ENCODE results near the gene FXYD3. TPM values are rescaled to one million over a fixed set of nuclear protein-coding genes. Genes with fewer than 3 reads are reported as not detected.

Gene FXYD3
- total RNA-seq, 6 donors from 2014 or later, result 94.3 to 236 (median 195) TPM

GRCh38 chr19:35133826-35134225, 18.2 kb downstream of the FXYD3 start:
- Histone ChIP-seq H3K36me3 (no peaks in the 10 kb centered on the region), H3K4me3 (peak overlapping the region in 2 of 4 donors; percentile 24 to 32), H3K4me1 (peaks cover 3 to 12% (median 7%) of the 10 kb centered on the region in 4 donors), H3K27me3 (no peaks in the 10 kb centered on the region), H3K9me3 (no peaks in the 10 kb centered on the region), H3K27ac (peak overlapping the region in 2 of 4 donors; percentile 39 to 87)
- TF ChIP-seq CTCF (IDR thresholded peaks at IDR 0.05), result no peak
- TF ChIP-seq POLR2A (IDR thresholded peaks at IDR 0.05), result no peak
- TF ChIP-seq POLR2AphosphoS5 (IDR thresholded peaks at IDR 0.05), result no peak
- no peak for TF ChIP-seq EP300 (IDR thresholded peaks at IDR 0.05)
- DNase-seq, result no peak
- 76 to 92% methylated on average over 8 to 11 of the region's 11 CpGs for WGBS, 2 donors
- no peak for ATAC-seq (ENCODE audit: low FRiP score in 2 of 2)

- DNase-seq (no peak), ATAC-seq (ENCODE audit: low FRiP score in 2 of 2) (no peak)
- TF ChIP-seq EP300 (IDR thresholded peaks at IDR 0.05), result no peak
- no peak for TF ChIP-seq POLR2AphosphoS5 (IDR thresholded peaks at IDR 0.05)
- TF ChIP-seq CTCF (IDR thresholded peaks at IDR 0.05), result no peak
- no peak for TF ChIP-seq POLR2A (IDR thresholded peaks at IDR 0.05)
- H3K27me3 ChIP-seq, result no peaks in the 10 kb centered on the region
- no peaks in the 10 kb centered on the region for H3K36me3 ChIP-seq
- H3K4me3 ChIP-seq, result peak within 1 kb of the TSS in 3 of 4 donors; percentile 9 to 32 (median 24)
- H3K27ac ChIP-seq, result peak within 1 kb of the TSS; percentile 39 to 87 (median 64)
- peaks cover 3 to 12% (median 12%) of the 10 kb centered on the region in 4 donors for H3K4me1 ChIP-seq
- no peaks in the 10 kb centered on the region for H3K9me3 ChIP-seq
- WGBS, 2 donors, result 72 to 81% methylated on average over 12 to 13 of the region's 15 CpGs
These were observed 19.1 kb downstream of the FXYD3 start, which contains the start of gene LGI4 for GRCh38 chr19:35134601-35135242. TSS of gene LGI4 (minus strand) at chr19:35135059. CDS start at chr19:35134680, 379 bp downstream.

GRCh38 chr19:35135389-35135909, 19.8 kb downstream of the FXYD3 start:
- H3K9me3 ChIP-seq, result no peaks in the 10 kb centered on the region
- DNase-seq, result peak; percentile 73 to 84
- 0% methylated on average over 2 to 6 of the region's 7 CpGs for WGBS, 2 donors
- peak; percentile 75 to 80 for ATAC-seq (ENCODE audit: low FRiP score in 2 of 2)
- H3K27ac ChIP-seq, result peak overlapping the region in 3 of 4 donors; percentile 39 to 87 (median 77)
- no peaks in the 10 kb centered on the region for H3K27me3 ChIP-seq
- H3K36me3 ChIP-seq, result no peaks in the 10 kb centered on the region
- H3K4me1 ChIP-seq, result peaks cover 4 to 13% (median 12%) of the 10 kb centered on the region in 4 donors
- H3K4me3 ChIP-seq, result peak overlapping the region in 3 of 4 donors; percentile 9 to 32 (median 23)
- TF ChIP-seq CTCF (IDR thresholded peaks at IDR 0.05) (peak; percentile 87 to 96 (median 92)), POLR2A (IDR thresholded peaks at IDR 0.05) (no peak)

GRCh38 chr19:35136231-35136630, 20.6 kb downstream of the FXYD3 start:
- peaks cover 9 to 21% (median 12%) of the 10 kb centered on the region in 4 donors for H3K4me1 ChIP-seq
- H3K9me3 ChIP-seq, result no peaks in the 10 kb centered on the region
- TF ChIP-seq CTCF (IDR thresholded peaks at IDR 0.05), result no peak
- no peak for TF ChIP-seq POLR2A (IDR thresholded peaks at IDR 0.05)
- no peak for TF ChIP-seq POLR2AphosphoS5 (IDR thresholded peaks at IDR 0.05)
- no peak for TF ChIP-seq EP300 (IDR thresholded peaks at IDR 0.05)
- H3K27ac ChIP-seq, result peak overlapping the region in 2 of 4 donors; percentile 12 to 22
- no peaks in the 10 kb centered on the region for H3K27me3 ChIP-seq
- ATAC-seq (ENCODE audit: low FRiP score in 2 of 2) (no peak), DNase-seq (no peak)
- 79% methylated on average over 11 of the region's 11 CpGs; no CpG with 5 or more reads in 1 of the 2 donors for WGBS, 2 donors
- H3K4me3 ChIP-seq, result no peak overlapping the region
- H3K36me3 ChIP-seq, result no peaks in the 10 kb centered on the region
